ENCODE results near the gene FMNL3.

FMNL3 gene

DNA sequence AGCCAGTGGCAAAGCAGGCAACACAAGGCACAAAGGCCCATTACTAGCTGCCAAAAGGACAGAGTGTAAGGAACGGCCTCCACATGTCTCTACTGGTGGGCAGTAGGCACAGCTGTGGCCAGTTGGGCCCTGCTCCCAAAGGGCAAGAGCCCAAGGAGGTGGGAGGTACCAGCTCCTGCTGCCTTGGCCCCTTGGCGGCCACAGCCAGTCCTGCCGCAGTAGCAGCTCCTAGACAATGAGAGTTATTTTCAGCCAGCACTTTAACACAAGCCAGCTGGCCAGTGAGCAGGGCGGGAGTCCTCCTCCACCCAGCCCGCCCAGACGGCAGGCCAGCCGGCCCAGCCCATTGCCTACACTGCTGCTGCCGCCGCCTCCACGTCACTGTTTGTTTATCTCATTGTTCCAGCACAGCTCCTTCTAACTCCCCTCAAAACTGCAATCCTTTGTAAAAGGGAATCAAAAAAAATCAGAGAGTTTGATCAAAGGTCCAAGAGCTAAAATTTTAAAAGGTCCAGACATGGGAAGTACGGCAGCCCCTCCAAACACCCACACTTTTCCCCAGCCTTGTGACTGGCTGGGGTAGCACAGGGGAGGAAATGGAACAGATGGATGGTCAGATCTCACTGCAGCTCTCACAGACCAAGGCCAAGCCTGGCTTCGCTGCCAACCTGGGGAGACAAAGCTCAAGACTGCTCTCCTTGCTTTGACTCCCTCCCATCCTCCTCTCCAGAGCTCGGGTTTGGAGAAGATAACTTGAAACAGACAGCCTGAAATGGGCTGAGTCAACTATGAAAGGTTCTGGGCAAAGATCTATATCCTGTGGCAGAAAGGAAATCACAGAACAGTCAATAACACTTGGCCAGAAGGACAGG is 33.5 kb downstream of the FMNL3 start:
- DNase-seq (ENCODE audit: low spot score) = peak; percentile 92

DNA sequence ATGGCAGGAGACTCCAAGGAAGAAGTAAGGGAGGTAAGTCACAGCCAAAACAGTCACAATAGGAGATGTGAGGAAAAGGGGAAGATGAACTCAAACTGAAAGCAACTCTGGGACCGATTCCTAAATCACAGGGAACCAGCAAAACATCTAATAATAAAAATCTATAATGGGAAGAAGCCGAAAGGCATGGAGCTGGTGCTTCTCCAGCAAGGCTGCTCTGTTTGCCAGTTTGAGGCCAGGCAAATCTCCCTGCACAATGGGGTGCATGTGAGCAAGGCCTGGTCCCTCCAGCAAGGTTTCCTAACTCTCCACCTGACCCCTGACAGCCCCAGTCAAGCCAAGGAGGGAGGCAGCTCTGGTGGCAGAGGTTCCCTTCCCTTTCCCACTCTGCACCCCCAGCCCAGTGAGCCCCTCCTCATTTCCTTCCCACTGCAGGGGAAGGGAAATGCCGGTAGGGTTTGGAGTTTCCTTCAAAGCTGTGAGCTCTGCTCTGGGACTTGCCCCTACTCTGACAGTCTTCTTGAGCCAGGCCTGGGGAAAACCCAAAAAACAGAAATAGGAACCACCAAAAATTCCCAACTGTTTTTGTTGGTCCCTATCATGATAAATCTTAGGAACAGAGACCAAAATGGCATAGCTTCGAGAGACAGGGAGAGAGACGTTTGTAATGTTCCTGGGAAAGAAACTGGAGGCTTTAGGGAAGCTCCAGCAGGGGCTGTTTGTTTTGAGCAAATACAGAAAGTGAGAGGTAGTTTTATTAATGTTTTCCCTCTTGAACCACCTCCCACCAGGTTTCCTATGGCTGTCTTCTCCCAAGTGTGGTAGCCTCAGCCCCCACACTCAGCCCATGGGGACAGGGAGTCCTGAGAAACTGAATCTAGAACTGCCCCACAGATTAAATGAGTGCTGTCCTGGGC is 34.6 kb downstream of the FMNL3 start:
- DNase-seq (ENCODE audit: low spot score) = no peak

DNA sequence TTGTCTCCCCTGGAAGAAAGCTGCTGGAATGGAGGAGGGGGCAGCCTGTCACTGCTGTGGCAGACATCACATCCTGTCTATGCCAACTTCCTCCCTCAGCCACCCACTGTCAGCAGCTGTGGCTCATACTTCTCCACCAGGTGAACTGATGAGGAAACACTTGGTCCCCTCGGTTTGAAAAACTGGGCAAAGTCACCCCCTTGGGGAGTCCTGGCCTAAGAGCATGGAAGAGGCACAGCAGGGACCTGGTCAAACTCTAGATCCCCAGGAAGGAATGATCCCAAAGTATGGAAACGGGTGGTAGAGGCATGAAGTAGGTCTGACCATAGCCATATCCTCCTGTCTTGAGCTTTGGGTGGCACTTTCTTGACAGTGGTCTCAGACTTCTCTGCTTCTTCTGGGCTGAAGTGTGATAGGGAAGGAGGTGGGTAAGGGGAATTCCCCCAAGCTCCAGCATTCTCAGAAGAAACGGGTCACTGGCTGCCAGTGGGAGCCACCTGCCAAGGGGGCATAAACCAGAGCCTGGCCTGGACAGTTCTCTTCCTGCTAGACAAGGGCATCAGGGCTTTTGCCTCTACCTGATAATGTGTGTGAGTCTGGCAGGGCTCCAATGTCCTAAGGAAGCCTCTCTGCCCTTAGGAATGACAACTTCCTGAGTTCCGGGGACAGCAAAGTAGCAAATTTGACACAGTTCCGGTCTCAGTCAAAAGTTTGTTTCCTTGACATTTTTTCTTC is 36.0 kb downstream of the FMNL3 start:
- DNase-seq (ENCODE audit: low spot score) = no peak

DNA sequence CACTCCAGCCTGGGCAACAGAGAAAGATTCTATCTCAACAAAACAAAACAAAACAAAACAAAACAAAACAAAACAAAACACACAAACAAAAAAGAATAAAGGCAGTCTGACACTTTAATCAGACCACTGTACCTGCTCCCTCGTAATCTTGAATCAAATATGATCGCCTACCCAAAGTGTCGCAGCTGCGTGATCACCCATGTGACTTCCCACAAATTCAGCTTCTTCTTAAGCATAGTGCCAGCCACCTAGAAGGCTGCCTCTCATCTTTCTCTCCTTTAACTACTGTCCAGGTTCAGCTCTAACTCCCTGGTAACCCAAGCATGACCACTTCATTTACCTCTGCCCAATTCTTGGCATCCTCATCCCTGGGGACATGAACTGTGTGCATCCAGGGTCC is 37.4 kb downstream of the FMNL3 start:
- no peak for DNase-seq (ENCODE audit: low spot score)

DNA sequence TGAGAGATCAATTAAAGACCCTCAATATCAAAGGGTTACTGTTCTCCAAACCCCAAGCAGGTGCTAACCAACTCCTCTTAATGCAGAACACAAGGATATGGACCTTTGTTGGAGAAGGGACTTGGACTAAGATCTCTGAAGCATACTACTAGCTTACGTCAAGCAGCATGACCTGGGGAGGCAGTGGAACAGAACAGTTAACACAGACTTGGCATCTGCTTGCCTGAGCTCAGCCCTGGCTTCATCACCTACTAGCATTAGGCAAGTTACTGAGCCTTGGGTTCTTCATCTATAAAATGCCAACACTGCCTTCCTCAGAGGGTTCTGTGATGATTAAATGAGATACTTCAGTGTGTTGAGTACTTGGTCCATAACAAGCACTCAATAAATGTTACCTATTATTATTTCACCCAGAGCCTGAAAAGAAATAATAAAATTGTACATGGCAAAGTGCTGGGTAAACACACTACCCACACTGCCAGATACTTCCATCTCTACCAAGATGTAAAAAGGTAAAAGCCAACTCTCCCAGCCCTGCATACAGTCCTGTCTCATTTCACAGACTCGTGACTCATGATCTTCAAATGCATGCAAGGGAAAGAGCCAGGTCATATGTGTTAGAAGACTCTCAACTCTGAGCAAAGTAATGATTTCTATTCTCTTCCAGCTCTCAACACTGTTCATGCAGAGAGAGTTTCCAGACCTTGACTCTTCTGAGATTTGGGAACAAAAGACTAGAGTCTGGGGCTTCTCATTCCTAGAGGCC is 39.7 kb downstream of the FMNL3 start:
- no peak for DNase-seq (ENCODE audit: low spot score)

DNA sequence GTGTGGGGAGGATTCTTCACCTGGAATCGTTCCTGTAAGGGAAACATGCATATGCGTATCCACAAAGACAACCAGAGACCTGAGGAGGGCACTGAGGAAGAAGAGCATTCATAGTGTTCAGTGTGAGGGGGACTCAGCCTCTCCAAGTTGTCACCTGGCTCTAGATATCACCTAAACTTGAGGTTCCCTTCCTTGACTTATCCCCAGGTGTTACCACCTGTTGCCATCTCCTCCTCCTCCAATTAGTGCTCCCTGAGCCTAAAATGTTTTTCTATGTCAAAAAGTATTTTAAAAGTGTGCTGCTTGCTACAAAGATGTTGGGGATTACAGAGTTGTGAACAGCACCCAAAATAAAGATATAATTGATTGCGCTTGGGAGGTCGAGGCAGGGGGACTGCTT is 41.0 kb downstream of the FMNL3 start:
- DNase-seq (ENCODE audit: low spot score) = no peak

DNA sequence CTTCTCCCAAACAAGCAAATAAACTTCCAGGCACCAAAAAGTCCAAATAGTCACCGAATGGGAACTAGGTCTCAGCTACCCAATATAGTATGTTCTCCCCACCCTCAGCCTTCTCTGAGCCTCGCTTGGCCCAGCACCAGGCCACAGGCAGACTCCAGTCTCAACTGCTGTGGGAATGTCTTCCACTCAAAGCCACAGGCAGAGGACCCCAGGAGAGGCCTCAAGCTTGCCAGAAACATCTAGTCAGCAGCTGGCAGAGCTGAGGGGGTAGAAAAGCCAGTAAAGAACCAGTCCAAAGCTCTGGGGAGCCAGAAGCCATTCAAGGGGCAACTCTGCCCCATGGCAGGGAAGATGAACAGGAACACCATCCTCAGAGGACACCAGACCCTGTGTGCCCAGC is 41.8 kb downstream of the FMNL3 start:
- DNase-seq (ENCODE audit: low spot score) = no peak

DNA sequence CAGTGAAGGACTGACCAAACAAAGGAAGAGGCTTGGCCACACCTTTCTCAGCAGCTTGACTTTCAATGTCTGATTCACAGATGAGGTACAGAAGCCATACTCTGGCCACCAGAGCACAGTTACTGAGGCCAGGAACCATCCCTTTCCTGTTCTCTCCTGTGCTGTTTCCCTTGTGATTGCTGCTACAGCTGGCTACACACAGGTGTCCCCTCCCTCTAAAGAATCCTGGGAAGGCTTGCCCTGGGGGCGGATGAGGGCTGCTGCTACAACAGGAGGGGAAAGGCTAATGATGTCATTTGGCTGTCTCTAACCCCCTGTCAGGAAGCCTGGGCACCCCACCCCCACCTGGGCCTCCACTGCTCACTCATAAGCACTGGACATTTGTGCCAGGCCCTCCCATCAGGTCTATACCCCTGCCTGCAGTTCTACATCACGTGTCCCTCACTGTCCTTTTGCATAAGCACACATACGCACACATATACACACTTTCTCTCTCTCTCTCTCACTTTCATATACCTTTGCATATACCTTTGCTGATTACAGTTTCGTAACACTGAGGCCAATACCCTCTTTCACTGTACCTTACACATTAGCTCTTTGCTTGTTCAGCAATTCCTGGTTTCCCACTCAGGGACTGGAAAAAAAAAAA is 42.5 kb downstream of the FMNL3 start:
- no peak for DNase-seq (ENCODE audit: low spot score)

DNA sequence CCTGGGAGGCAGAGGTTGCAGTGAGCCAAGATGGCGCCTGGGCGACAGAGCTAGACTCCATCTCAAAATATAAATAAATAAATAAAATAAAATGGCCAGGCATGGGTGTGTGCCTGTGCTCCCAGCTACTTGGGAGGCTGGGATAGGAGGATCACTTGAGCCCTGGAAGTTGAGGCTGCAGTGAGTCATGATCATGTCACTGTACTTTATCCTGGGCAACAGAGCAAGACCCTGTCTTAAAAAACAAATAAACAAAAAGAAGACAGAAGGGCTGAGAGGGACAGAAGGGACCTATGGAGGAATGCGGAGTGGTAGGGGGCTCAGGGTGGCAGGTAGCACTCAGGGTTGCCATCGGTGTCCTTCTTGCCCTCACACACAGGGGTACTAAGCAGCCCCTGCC is 43.0 kb downstream of the FMNL3 start:
- DNase-seq (ENCODE audit: low spot score) = no peak

DNA sequence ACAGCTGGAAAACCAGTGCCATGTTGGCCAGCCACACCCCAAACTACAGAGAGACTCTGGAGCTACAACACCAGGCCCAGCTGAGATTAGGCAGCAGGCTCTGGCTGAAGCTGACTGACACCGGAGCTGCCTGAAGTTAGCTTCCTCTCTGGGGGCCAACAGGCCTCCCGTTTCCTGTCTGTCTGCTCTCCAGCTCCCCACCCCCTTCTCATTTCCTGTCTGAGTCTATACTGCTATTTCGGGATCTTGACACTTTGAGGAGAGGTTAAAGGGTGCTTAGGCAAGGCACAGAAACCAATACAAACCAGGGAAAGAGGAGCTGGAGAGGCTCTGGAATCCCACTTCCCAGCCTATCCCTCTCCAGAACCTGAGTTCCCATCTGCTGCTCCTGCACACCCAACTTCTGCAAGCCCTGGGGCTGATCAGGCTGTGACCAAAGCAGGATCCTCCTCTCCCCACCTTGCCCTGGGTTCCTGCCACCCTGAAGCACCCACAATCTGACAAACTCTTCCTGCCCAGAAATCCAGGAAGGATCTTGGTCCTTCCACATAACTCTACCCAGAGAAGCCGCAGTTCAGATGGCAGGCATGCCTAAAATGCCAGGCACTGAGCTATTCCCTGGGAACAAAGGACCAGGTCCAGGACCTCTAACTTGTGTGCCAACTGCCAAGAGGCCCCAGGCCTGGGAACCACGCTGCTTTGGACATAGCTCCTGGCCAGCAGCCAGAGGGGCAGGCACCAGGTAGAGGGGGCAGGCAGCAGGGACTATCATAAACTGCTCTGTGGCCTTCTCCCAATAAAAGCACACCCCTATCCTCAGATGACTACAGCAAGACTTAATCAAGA is 44.0 kb downstream of the FMNL3 start:
- peak; percentile 79 for DNase-seq (ENCODE audit: low spot score)

DNA sequence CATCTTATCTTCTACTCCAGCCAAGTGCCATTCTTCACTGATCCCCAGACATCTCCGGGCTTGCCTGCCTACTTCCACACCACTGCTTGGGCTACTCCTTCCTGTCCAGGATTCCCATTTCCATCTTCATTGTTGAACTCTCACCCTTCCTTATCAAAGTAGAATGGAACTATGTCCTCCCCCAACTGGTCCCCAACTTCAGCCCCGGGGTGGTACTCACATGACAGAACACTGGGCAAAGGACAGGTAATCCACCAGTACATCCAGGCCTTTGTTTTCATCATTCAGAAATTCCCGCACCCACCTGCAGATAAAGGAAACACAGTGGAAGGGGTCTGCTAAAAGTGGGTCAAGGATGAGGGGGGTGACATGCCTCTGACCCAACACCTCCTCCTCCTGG is 45.5 kb downstream of the FMNL3 start:
- no peak for DNase-seq (ENCODE audit: low spot score)

DNA sequence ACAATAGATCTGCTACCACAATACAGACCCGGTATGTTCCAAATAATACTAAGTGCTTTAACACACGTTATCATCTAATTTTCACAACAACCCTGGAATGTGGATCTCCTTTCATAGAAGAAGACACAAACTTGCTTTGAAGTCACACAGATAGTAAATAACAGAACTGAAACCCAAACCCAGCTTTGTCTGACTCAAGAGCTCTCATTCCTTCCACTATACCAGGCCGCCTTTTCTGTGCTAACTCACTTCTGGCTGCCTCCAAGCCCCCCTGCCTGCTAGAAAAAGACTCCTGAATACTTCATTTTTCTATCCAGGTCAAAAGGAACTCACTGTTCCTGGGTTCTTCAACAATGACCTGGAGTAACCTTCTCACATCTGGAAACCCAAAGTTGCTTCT is 46.0 kb downstream of the FMNL3 start:
- DNase-seq (ENCODE audit: low spot score) = no peak

DNA sequence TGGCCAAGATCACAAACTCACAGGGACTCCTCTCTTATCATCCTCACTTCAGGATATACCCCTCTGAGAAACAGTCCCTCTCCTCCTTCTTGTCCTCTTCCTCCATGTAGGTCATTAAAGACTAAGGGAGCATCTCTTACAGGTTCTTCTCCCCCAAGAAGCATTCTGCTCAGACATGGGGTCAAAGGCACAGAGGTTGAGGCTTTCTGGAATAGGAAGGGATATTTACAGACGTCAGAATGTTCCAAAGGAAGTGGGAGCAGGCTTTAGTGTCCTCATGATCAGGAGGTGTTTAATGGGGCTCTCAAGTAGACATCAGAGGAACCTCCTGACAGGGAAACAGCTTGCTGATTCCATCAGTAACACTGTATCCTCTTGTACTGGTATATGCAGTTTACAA is 47.5 kb downstream of the FMNL3 start:
- no peak for DNase-seq (ENCODE audit: low spot score)

DNA sequence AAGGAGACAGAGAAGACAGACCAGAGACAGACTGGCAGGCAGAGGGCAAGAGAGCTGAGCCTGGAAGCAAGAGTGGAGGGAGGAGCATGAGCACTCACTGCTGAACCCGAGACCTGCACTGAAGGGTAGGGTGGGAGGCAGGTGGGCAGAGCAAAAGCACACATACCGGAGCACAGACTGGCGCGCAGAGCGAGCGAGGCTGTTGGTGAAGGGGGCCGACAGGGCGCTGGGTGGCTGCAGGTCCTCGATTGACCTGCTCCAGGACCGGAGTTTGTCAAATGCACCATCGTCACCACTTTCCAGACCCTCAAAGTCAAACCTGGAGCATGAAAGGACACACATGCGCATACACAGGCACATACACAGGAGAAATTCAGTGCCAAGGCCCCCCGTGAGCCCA is 48.9 kb downstream of the FMNL3 start:
- no peak for DNase-seq (ENCODE audit: low spot score)

DNA sequence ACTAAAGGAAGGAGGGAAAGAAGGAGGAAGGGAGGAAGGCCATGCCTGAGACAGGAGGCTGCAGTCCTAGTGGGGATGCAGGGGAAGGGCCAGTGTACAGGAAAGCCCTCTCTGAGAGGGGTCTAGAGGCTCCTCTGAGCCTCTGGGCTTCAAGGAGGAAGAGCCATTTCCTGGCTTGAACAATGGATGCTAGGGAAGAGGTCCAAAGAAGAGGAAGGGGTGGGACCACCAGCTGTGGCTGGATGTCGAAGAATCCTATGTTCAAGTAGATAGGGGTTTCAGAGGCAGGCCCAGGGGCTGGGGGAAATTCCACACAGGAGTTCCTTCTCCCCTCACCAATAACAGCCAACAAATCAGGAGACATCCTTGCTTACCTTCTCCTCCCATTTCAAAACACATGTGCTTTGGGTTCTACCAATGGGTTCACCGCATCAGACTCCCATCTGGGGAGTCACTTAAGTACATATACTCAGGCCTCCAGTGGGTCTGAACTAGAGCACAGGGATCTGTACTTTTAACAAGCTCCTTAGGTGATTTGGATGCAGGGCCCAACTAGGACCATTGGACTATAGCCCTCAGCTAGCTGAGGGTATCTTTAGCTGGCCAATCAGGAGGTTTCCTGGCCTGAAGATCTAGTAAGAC is 51.5 kb downstream of the FMNL3 start:
- no peak for DNase-seq (ENCODE audit: low spot score)

DNA sequence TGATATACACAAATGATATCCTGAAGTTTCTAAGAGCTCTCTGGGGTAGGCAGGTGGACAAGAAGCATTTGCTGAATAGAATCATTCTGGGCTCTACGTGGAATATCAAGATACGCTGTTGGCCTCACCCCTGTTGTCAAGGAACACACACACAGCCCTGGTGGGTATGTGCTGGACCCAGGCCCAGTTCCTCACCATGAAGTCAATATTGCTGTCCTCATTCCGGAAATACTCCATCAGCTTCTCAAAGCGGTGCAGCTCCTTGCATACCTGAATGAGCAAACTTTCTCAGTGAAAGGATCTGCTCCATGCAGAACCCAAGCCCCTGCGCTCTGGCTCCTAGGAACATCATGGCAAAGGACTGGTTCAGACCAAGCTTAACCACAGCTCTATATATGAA is 52.5 kb downstream of the FMNL3 start:
- no peak for DNase-seq (ENCODE audit: low spot score)

DNA sequence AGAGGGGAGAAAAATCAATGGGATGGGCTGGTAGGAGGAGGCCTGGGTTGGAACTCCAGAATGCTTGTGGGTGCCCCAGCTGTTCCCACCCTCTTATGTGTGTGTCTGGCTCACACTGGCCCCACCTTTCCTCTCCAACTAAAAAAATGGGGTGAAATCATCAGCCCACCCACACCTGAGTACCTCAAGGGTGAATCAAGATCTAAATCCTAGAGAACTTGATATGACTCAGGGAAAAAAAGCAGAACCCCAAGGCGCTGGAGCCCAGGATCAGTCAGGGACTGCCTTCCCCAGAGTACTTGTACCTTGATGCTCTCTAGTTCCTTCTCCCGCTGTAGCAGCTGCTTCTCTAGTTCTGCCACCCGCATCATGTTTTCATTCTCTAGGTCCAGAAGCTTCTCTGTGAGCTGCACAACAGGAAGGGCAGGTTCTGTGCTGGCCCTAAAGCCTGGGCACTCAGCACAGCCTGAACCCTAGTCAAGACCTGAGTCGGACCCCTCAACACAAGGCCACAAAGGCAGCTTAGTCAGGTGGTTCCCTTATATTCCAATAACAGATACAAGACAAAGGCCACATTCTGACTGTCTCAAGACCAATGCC is 54.2 kb downstream of the FMNL3 start:
- DNase-seq (ENCODE audit: low spot score) = no peak

DNA sequence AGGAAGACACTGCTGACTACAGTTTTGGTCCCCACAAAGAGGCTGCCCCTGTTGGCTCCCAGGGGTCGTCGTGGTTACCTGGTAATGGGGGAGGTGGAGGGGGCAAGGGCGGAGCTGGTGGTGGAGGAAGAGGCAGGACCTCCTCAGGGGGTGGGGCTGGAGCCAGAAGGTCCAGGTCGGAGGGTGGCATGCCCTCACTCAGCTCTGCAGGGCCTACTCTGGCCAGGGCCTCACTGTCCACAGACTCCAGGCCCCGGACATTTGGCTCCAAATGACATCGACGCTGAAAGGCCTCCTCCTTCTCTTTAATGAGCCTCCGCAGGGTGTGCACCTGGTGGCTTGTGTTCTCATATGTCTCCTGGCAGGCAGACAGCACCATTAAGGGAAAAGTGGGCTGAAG is 55.4 kb downstream of the FMNL3 start:
- DNase-seq (ENCODE audit: low spot score) = no peak

DNA sequence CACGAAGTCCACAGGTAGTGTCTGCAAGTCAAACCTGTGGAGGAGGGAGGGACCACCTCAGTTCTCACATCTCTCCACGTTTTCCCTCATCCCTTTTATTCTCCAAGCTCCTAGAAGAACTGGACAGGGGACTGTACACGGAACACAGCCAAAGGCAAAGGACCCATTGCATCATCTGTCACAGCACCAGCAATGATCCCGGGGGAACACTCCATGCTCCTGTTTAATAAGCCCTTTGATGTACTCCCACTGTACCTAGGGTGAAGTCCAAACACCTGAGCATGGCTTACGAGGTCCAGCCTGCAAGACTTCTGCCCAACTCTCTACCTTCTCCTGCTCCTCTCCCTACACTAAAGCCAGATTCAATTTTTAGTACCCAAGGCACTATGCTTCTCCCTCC is 57.3 kb downstream of the FMNL3 start:
- DNase-seq (ENCODE audit: low spot score) = no peak

Measured in left forelimb (tissue), 1 donor.